AG10803 (cell line): ENCODE measurements around the gene SLC38A7.
"Not testable (repeated sequence)": the region's sequence is repeated elsewhere in the genome, so short reads cannot be mapped to it uniquely, and the experiment has no call there.

Experiments
- DNase-seq: peaks from one replicate; pipeline ENCODE4 v3.0.0; 2010; ENCODE audit warnings: low read depth
- H3K4me3 ChIP-seq: 2 replicates; pipeline ENCODE4 v1.5.1; 2011; ENCODE audit warnings: mild to moderate bottlenecking, low read length, control low read depth
- TF ChIP-seq, protein P1 (sequence below): conservative IDR thresholded peaks from 2 replicates; pipeline ENCODE4 v1.5.1; 2011; ENCODE audit warnings: mild to moderate bottlenecking, low read length, control low read depth, inconsistent platforms

SLC38A7 gene

DNA sequence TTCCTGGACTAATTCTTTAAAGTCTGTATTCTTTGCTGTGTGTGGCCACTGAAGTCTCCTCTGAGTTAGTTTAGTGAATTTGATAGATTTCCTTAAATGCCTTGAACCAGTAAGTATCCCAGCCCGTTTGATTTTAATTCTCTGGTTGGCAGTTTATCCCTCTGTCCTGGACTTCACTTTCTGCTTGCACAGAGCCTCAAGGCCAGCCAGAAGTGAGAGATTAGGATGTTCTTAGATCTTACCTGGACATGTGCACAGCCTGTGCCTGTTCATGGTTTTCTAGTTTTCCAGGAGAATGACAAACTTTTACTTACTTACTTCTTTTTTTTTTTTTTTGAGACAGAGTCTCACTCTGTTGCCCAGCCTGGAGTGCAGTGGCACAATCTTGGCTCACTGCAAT lies 10.8 kb upstream of the SLC38A7 start:
- no peak overlapping the region for H3K4me3 ChIP-seq
- DNase-seq = no peak
- TF ChIP-seq, protein P1, sequence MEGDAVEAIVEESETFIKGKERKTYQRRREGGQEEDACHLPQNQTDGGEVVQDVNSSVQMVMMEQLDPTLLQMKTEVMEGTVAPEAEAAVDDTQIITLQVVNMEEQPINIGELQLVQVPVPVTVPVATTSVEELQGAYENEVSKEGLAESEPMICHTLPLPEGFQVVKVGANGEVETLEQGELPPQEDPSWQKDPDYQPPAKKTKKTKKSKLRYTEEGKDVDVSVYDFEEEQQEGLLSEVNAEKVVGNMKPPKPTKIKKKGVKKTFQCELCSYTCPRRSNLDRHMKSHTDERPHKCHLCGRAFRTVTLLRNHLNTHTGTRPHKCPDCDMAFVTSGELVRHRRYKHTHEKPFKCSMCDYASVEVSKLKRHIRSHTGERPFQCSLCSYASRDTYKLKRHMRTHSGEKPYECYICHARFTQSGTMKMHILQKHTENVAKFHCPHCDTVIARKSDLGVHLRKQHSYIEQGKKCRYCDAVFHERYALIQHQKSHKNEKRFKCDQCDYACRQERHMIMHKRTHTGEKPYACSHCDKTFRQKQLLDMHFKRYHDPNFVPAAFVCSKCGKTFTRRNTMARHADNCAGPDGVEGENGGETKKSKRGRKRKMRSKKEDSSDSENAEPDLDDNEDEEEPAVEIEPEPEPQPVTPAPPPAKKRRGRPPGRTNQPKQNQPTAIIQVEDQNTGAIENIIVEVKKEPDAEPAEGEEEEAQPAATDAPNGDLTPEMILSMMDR = no peak

DNA sequence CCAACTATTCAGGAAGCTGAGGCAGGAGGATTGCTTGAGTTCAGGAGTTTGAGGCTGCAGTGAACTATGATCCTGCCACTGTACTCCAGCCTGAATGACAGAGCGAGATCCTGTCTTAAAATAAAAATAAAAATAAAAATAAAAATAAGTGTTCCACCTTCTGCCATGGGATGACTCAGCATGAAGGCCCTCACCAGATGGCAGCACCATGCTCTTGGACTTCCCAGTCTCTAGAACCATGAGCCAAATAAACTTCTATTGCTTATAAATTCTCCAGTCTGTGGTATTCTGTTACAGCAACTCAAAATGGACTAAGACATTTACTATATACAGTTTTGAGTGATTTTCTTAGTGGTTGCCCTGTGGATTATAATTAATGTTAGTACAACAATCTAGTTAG lies 7.9 kb upstream of the SLC38A7 start:
- TF ChIP-seq, protein P1 = no peak
- DNase-seq = no peak
- no peak overlapping the region for H3K4me3 ChIP-seq

DNA sequence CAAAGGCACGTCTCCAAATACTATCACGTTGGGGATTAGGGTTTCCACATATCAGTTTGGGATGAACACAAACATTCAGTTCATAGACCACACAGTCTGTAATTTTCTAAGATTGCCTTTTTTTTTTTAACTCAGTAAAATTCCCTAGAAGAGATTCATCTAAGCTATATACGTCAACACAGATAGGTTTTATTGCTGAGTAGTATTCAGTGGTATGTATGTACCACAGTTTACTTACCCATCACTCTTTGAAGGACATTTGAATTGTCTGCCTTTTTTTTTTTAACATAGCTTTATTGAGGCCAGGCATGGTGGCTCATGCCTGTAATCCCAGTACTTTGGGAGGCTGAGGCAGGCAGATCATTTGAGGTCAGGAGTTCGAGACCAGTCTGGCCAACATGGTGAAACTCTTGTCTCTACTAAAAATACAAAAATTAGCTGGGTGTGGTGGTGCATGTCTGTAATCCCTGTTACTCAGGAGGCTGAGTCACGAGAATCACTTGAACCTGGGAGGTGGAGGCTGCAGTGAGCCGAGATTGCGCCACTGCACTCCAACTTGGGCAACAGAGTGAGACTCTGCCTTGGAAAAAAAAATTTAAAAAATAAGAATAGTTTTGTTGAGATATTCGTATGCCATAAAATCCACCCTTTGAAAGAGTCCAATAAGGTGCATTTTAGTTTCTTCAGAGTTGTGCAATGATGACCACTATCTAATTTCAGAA lies 2.6 kb upstream of the SLC38A7 start:
- H3K4me3 ChIP-seq = not testable (repeated sequence)
- DNase-seq = peak; percentile 33

DNA sequence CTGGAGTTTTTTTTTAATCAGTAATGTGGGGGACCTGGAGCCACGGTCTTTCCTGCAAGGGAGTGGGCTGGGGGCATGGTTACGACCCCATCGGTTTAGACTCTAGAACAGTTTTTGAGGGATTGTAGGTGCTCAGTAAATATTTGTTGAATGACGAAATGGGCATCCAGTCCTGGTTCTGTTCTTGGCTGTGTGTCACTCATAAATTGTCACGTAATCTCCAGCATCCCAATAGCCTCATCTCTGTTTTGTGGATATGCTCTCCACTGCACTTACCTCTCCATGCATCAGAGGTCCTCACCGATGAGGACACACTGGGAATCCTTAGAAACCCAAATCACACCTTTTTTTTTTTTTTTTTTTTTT lies 497 bp upstream of the SLC38A7 start:
- TF ChIP-seq, protein P1 = no peak
- no peak overlapping the region for H3K4me3 ChIP-seq
- no peak for DNase-seq

DNA sequence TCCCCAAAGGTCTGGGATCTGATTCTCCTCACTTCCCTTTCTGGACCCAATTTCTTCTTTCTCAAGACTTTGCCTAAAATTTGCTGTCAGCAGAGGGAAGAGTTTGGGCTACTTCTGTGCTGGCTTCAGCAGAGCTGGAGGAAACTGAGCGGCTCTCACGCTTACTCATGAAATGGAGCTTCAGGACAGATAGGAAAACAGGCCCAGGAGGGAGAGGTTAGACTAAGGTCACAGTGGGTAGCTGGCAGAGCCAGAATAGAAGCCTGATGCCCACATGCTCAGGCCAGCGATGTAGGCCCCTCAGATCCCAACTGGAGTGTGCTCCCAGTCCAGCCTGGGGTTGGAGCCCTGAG lies 593 bp downstream of the SLC38A7 start:
- peak overlapping the region; percentile 98 for H3K4me3 ChIP-seq
- TF ChIP-seq, protein P1 = no peak
- DNase-seq = peak; percentile 32

DNA sequence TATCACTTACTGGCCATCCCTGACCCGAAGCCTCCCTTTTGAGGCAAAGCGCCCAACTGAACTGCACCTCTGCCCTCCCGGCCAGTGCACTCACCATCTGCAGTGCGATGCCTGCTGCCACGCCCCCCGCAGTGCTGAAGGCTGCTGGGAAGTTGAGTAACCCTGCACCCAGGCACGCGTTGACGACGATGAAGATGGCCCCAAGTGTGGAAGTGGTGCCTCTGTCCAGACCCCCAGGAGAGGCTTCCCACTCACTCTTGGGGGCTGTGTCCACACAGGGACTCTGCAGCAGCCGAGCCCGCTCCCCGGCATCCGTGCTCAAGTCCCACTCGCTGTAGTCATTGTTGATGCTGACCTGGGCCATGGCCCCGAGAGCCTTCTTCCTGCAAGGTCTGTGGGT lies 4.8 kb downstream of the SLC38A7 start:
- TF ChIP-seq, protein P1 = no peak
- H3K4me3 ChIP-seq = no peak overlapping the region
- DNase-seq = no peak

DNA sequence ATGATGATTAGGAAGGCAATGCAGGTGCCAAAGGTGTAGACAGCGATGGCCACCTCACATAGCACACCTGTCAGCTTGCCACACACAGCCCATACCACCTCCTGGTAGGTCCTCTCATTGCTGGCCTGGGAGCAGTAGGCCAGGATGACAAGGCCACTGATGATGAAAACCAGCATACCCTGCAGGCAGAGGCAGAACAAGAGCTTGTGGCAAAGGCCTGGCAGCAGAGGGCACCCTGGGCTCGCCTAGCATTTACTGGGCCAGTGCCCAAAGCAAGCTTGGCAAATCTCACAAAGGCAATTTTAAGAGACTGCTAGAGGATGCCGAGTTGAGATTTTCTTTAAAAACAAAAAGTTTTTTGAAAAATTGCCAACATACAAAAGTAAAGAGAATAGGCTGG lies 5.9 kb downstream of the SLC38A7 start:
- DNase-seq = peak; percentile 50
- TF ChIP-seq, protein P1 = no peak; the same call in 1 of the 2 replicates
- no peak overlapping the region for H3K4me3 ChIP-seq

DNA sequence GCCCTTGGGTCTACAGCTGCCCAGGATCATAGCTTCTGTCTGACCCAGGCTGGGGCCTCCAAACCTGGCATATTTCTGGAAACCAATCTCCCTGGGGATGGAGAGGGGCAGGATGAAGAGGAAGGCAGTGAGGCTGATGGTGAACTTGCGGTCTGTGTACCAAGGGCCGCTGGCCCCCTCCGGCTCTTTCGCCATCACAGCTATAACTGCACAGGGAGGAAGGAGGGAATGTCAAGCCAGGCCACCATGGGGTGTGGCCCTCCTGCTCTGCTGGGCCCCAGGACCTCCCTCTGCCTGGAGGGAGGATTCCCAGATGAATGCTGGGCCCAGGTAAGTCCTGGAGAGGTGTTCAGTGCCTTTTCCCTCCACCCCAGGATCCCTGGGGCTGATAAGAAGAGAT lies 6.3 kb downstream of the SLC38A7 start:
- TF ChIP-seq, protein P1 = no peak
- no peak overlapping the region for H3K4me3 ChIP-seq
- DNase-seq = no peak
